Vagina (tissue), 2 donors: ENCODE results near the gene PINK1.

Experiments used
- POLR2A ChIP-seq, 2 donors: fragments of 450-650 bp; IDR thresholded peaks; one replicate each; pipeline ENCODE4 v1.6.1; 2017; ENCODE audit warnings: antibody characterized with exemption in 2 of 2, mild to moderate bottlenecking in 2 of 2, moderate library complexity in 2 of 2
- POLR2AphosphoS5 ChIP-seq, 2 donors: sonication (generic); formaldehyde crosslinking; IDR thresholded peaks; one replicate each; pipeline ENCODE4 v1.9.0; 2017; ENCODE audit warnings: antibody characterized with exemption in 2 of 2, mild to moderate bottlenecking in 2 of 2, low read depth in 1 of 2; ENCODE audit not compliant: insufficient read depth in 1 of 2
- TF ChIP-seq, protein P1 (sequence below), 3 experiments: fragments of 450-650 bp in 2 of 3; fragments of 200-600 bp in 1 of 3; sonication (generic) in 1 of 3; IDR thresholded peaks; one replicate each; pipeline ENCODE4 v1.5.1; 2017 to 2019; ENCODE audit warnings: antibody characterized with exemption in 3 of 3, mild to moderate bottlenecking in 2 of 3, moderate library complexity in 2 of 3

DNA sequence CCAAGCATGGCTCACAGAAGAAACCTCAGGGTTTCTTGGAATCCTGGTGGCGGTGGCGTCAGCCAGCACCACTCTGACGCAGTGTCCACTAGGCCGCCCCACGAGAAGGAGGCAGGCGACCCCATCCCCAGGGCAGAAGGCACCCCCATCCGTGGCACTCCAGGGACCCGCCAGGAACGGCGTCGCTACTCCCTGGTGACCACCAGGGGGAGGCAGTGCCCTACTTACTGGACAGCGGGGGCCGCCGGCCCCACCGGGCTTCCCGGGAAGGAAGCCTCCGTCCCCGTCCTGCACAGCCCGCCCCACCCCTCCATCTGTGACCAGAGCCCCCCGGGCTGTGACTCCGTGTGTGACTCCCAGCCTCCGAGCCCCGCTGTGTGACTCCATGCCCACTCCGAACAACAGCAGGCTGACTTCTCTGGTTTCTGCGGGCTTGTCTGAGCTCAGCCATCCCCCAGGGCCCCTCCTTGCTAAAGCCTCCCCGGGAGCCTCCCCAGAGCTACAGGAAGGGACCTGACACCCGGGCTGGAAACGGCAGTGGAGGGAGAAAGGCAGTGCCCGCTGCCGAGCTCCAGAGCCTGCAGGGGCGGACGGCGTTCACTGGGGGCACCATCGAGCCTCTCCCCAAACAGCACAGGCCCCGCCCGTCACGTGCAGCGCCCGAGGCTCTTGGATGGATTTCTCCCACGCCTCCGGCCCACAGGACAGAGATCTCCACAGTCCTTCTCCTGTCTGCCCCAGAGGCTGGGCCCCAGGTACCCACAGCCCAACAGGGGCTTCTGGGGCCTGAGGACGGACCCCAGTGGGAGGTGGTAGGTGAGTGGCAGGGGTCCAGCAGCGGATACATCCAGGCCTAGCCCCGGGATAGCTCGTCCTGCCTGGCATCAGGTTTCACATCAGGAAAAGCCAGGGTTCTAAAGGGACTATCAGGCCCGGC is 63.4 kb downstream of the PINK1 start:
- TF ChIP-seq, protein P1, sequence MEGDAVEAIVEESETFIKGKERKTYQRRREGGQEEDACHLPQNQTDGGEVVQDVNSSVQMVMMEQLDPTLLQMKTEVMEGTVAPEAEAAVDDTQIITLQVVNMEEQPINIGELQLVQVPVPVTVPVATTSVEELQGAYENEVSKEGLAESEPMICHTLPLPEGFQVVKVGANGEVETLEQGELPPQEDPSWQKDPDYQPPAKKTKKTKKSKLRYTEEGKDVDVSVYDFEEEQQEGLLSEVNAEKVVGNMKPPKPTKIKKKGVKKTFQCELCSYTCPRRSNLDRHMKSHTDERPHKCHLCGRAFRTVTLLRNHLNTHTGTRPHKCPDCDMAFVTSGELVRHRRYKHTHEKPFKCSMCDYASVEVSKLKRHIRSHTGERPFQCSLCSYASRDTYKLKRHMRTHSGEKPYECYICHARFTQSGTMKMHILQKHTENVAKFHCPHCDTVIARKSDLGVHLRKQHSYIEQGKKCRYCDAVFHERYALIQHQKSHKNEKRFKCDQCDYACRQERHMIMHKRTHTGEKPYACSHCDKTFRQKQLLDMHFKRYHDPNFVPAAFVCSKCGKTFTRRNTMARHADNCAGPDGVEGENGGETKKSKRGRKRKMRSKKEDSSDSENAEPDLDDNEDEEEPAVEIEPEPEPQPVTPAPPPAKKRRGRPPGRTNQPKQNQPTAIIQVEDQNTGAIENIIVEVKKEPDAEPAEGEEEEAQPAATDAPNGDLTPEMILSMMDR (IDR thresholded peaks at IDR 0.05), result peak; percentile 67 to 93 (median 70)
- TF ChIP-seq POLR2A (IDR thresholded peaks at IDR 0.05), result peak in 1 of 2 donors; percentile 12
- TF ChIP-seq POLR2AphosphoS5 (IDR thresholded peaks at IDR 0.05; ENCODE audit: insufficient read depth in 1 of 2, low read depth in 1 of 2), result peak; percentile 43 to 83
